ENCODE measurements around the gene DBN1.

- TF ChIP-seq CTCF (IDR thresholded peaks at IDR 0.05; ENCODE audit: low read depth, low read length) (no peak), POLR2A (IDR thresholded peaks at IDR 0.05; ENCODE audit: extremely low read depth, insufficient read length) (no peak), MAX (IDR thresholded peaks at IDR 0.05; ENCODE audit: low read depth, low read length) (no peak)
Measured at GRCh38 chr5:177520271-177520670, 46.8 kb upstream of the DBN1 start.
